ENCODE results near the gene XRN1.

Gene XRN1

DNA sequence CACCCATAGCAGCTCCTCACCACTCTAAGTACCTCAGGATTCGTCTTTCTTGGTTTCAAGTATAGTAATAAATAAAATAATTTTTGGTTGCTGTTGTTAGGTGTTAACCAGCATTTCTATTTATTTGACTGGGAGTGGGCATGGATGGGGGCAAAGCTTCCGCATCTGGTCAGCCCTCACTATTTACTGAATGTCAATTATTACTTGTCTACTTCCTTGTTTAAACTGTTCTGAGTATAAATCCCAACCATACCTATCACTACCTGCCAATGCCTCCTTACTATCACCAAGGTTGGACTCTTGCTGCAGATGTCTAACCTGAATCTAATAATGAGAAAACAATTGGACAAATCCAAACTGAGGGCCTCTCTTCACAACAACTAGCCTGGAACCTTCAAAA, 180.6 kb downstream of the XRN1 start:
- DNase-seq, result no peak

DNA sequence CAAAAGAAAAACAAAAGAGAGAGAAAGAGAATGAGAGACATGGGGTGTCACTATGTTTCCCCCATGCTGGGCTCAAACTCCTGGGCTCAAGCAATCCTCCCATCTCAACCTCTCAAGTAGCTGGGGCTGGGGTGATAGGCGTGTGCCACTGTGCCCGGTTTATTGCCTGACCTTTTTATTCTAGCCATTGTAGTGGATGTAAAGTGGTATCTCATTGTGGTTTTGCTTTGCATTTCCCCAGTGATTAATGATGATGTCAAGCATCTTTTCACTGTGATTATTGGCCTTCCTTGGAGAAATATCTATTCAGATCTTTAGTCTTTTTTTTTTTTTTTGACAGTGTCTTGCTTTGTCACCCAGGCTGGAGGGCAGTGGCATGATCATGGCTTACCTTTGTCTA, 184.7 kb downstream of the XRN1 start:
- DNase-seq, result no peak

DNA sequence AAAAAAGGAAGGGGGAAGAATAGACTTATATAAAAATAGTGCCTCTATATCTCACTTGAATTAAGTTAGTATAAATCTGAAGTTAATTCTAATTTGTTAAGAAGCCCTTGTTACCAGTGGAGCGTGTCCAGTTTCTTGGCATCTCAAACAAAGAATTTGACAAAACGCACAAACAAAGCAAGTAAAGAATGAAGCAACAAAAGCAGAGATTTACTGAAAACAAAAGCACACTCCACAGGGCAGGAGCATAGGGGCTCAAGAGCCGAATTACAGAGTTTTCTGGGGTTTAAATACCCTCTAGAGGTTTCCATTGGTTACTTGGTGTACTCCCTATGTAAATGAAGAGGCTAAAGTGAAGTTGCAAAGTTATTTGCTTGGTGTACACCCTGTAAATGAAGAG, 188.5 kb downstream of the XRN1 start:
- DNase-seq, result no peak

DNA sequence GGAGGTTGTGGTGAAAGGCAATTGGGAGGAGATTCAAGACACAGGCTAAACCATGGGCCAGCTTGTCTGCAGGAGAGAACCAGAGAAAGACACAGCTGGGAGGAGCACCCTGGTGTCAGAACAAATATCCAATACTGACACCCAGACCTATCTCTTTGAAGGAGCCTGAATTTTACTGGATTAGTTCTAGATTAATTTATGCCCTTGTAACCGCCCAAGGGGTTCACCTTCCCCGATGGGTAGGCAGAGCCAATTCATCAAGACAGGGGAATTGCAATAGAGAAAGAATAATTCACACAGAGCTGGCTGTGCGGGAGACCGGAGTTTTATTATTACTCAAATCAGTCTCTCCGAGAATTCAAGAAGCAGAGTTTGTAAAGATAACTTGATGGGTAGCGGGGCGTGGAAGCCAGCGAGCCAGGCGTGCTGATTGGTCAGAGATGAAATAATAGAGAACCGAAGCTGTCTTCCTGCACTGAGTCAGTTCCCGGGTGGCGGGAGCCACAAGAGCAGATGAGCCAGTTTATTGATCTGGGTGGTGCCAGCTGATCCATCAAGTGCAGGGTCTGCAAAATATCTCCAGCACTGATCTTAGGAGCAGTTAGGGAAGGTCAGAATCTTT, 191.0 kb downstream of the XRN1 start:
- DNase-seq, result no peak

All from NCI-H2107 (cell line).